ENCODE results near the gene C11orf24. TPM values are rescaled to one million over a fixed set of nuclear protein-coding genes. Genes with fewer than 3 reads are reported as not detected.
A peak's percentile ranks its signal among the peaks of the same experiment; 100 is the strongest.

C11orf24 gene
- total and polyA plus RNA-seq, 9 of the 15 experiments (the other 6 are each of a cell fraction or from before 2014, with no cell fraction given), result 2.0 to 65.2 (median 32.5) TPM

- TF ChIP-seq MTF1 (CRISPR knock-in tag; IDR thresholded peaks at IDR 0.05; ENCODE audit: borderline replicate concordance) (no peak), NR2C2 (CRISPR knock-in tag; IDR thresholded peaks at IDR 0.05) (no peak), NR2C2 (tag; IDR thresholded peaks at IDR 0.05) (peak; percentile 66; the same call in 1 of the 2 replicates), RFX7 (CRISPR knock-in tag; IDR thresholded peaks at IDR 0.05) (no peak), VEZF1 (CRISPR knock-in tag; IDR thresholded peaks at IDR 0.05) (peak; percentile 50; the same call in 1 of the 2 replicates), SMARCE1 (IDR thresholded peaks at IDR 0.05) (0 out of 2 replicates have a peak, but pooled peaks have one; percentile 52), CGGBP1 (CRISPR knock-in tag; IDR thresholded peaks at IDR 0.05) (no peak), ATF7 (IDR thresholded peaks at IDR 0.05) (peak; percentile 26; the same call in 1 of the 2 replicates), CEBPG (CRISPR knock-in tag; IDR thresholded peaks at IDR 0.05) (no peak), CEBPG (tag; conservative IDR thresholded peaks at IDR 0.05 in 1 of 2, IDR thresholded peaks at IDR 0.05 in 1 of 2) (peak; percentile 52 to 74; a peak in 3 of 4 replicates), DDX20 (tag; IDR thresholded peaks at IDR 0.05; ENCODE audit: low read depth) (0 out of 2 replicates have a peak, but pooled peaks have one; percentile 29), SP1 (CRISPR knock-in tag; IDR thresholded peaks at IDR 0.05) (no peak), ESRRA (IDR thresholded peaks at IDR 0.05; ENCODE audit: borderline replicate concordance, low read depth) (0 out of 2 replicates have a peak, but pooled peaks have one; percentile 26), ELF2 (CRISPR knock-in tag; IDR thresholded peaks at IDR 0.05) (no peak), KAT7 (CRISPR knock-in tag; IDR thresholded peaks at IDR 0.05; ENCODE audit: borderline replicate concordance) (no peak), MYNN (IDR thresholded peaks at IDR 0.05) (no peak), MYNN (CRISPR knock-in tag; IDR thresholded peaks at IDR 0.05) (no peak), ARID1B (IDR thresholded peaks at IDR 0.05) (peak; percentile 54; the same call in 1 of the 2 replicates), RBFOX2 (IDR thresholded peaks at IDR 0.05; ENCODE audit: low read depth, low read length) (no peak), CEBPB (tag; IDR thresholded peaks at IDR 0.05) (peak; percentile 83), SIX5 (IDR thresholded peaks at IDR 0.05; ENCODE audit: borderline replicate concordance in 1 of 2, insufficient read depth in 1 of 2, low read depth in 1 of 2, low read length in 2 of 2) (no peak)
- TF ChIP-seq, protein P1, sequence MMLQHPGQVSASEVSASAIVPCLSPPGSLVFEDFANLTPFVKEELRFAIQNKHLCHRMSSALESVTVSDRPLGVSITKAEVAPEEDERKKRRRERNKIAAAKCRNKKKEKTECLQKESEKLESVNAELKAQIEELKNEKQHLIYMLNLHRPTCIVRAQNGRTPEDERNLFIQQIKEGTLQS (IDR thresholded peaks at IDR 0.05), result peak; percentile 29; the same call in 1 of the 2 replicates
- TF ChIP-seq, protein P1 (CRISPR knock-in tag; conservative IDR thresholded peaks at IDR 0.05), result no peak
- TF ChIP-seq, protein P2, sequence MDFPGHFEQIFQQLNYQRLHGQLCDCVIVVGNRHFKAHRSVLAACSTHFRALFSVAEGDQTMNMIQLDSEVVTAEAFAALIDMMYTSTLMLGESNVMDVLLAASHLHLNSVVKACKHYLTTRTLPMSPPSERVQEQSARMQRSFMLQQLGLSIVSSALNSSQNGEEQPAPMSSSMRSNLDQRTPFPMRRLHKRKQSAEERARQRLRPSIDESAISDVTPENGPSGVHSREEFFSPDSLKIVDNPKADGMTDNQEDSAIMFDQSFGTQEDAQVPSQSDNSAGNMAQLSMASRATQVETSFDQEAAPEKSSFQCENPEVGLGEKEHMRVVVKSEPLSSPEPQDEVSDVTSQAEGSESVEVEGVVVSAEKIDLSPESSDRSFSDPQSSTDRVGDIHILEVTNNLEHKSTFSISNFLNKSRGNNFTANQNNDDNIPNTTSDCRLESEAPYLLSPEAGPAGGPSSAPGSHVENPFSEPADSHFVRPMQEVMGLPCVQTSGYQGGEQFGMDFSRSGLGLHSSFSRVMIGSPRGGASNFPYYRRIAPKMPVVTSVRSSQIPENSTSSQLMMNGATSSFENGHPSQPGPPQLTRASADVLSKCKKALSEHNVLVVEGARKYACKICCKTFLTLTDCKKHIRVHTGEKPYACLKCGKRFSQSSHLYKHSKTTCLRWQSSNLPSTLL (IDR thresholded peaks at IDR 0.05), result no peak
These were observed 10.5 kb upstream of the C11orf24 start (continued) for GRCh38 chr11:68282141-68282860.
